Activated T-helper 2 cell treated with anti-CD3 and anti-CD28 coated beads, Interferon-gamma antibody, Interleukin-2, Interleukin-4, amounts not matched to agents 10 μg/mL and 5 μg/mL and 100 μg/mL, durations not matched to agents 14 hours and 24 hours and 36 hours (primary cell): ENCODE measurements around the gene GSTO1. TPM values are rescaled to one million over a fixed set of nuclear protein-coding genes. Genes with fewer than 3 reads are reported as not detected.

Experiments
- total RNA-seq: library from RNA; stranded (reverse); gene quantifications from 2 replicates; pipeline ENCODE4 v1.2.3, GENCODE V29; 2022

The GSTO1 gene
- total RNA-seq, 1 donor from 2014 or later: 168 TPM

Other genes with a start within 250 kb of the GSTO1 start
- gene COL17A1, start 169.0 kb upstream of the GSTO1 start, total RNA-seq: not detected in 2 replicates
- gene SFR1, start 132.7 kb upstream of the GSTO1 start, total RNA-seq: 11.7 and 12.0 TPM in 2 replicates
- 0.07 TPM in 1 of 2 replicates, not detected in the other for gene CFAP43, start 22.5 kb upstream of the GSTO1 start, total RNA-seq
- gene GSTO2, start 14.3 kb downstream of the GSTO1 start, total RNA-seq: 0.57 and 1.4 TPM in 2 replicates
- gene ITPRIP, start 83.6 kb downstream of the GSTO1 start, total RNA-seq: 17.1 and 18.8 TPM in 2 replicates
- 0.57 and 1.1 TPM in 2 replicates for gene CFAP58, start 98.9 kb downstream of the GSTO1 start, total RNA-seq